ENCODE results near the gene SULF2.

Gene SULF2

DNA sequence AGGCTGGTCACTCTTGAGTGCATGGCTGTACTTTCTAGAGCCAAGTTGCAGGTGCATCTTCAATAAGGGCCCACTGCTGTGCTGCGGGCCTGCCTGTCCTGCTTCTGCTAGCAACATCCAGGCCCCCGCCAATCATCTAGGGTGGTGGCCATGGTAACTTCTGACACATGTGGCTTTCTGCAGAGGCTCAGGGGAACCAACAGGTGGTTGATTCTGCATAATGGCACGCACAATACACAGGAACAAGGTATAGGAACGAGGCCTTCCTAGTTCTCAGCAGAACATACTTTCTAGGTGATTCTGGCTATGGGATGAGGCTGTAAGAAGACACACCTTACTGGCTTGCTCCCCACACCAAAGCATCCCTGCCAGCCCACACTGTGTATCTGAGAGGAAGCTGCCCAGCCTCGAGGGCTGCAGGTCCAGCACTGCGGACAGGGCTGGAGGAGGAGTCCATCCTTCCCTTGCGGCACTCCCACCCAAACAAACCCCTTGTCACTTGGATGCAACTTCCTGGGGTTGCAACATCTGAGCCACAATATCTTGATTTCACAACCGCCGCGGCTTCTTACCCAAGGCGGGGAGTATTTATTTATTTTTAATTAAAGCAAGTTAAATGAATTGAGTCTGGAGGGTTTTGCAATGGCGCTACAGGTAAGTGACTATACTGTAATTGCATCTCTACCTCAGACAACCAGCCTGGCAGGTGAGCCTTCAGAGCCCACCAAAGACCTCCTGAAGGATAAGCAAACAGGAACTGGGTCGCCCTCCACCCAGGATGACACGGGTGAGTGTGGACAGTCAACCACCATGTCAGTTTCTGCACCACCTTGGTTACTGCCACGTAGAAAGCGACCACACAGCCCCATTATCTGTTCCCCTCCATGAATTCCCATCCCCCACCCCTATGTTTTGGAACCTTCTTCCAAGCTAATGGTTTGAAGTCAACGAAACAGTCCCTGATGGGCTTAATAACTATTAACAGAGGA, 49.6 kb downstream of the SULF2 start:
- DNase-seq = no peak

- no peak for DNase-seq
Observed at GRCh38 chr20:47734870-47735269, 50.4 kb downstream of the SULF2 start.

DNA sequence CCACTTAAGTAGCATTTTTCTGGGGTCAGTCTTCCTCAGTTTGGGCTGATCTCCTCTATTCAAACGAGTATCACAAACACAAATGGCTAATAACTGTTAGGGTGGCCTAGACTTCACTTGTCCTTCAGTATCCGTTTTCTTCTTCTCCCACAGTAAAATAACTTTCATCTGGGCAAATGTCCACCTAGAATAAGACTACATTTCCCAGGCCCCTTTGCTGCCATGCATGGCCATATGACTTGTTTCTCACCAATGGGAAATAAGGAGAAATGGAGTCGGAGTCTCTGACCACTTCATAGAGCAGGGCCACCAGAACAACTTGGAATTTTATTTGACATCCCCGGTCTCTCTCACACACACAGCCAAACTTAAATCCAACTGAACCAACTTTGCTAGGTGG, 51.4 kb downstream of the SULF2 start:
- DNase-seq = no peak

GRCh38 chr20:47730744-47731143, 54.5 kb downstream of the SULF2 start:
- no peak for DNase-seq

GRCh38 chr20:47729472-47729871, 55.8 kb downstream of the SULF2 start:
- no peak for DNase-seq

DNA sequence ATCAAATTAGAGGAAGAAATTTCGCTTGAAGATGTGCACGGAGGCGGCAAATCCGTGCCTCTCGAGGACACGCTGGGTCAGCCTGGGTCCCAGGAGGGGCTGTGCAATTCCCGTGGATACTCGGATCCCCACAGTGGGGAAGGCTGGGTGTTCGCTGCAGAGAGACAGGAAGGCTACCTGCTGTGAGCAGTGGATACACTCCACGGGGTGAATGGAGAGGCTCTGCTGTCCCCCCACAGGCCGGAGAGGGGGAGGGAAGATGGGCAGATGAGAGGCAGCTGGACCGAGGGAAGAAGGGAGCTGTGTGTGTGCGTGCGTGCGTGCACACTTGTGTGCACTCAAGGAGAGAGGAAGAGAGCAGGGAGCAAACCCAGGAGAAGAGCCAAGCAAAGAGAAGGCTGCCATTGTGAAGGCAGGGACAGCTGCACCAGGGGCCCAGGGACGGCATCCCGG, 57.3 kb downstream of the SULF2 start:
- no peak for DNase-seq

GRCh38 chr20:47727170-47727880, 58.0 kb downstream of the SULF2 start:
- DNase-seq = no peak

GRCh38 chr20:47726632-47727031, 58.6 kb downstream of the SULF2 start:
- DNase-seq = no peak

DNA sequence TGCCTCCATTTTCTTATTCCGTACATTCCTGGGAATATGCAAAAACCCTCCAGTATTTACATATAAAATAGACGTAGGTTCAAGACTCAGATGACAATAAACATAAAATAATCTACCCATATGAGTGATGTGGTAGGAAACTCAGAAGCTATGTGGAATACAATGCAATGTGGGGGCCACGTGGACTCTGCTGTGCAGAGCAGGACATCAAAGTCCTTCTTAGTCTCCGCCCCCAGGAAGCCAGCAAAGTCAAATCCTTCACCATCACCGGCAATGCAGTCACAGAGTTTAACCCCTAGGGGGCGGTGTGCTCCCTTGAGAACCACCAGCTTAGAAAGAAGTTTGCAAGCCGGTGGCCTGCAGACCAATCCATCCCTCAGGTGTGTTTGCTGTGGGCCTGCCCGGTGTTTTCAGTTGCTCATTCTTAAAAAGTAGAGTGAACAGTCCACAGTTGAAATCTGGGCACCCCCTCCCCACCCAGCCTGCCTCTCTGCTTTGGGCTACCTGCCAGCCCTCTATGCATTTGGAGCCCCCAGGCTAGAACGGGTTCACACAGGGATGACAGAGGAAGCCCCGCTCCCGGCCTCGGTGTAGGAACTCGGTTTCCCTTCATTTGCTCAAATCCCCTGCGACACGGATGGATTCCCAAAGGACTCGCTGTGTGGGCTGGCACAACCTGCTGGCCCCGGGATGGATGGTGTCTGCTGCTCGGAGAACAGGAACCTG, 59.9 kb downstream of the SULF2 start:
- DNase-seq = peak; percentile 77

DNA sequence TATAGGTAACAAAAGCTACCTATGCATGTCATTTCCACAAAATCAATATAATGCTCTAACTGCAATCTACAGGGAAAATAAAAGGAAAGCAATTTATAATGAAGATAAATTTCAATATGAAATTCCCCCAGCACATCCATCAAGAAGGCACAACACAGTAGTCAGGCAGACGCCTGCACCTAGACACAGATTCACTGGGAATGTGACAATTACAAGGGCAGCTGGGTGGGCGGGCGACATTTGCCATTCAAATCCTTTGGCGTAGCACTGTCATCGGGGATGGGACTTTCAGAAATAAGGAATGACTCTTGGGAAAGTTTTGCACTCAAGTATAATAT, 60.4 kb downstream of the SULF2 start:
- DNase-seq = no peak

- no peak for DNase-seq
Observed at GRCh38 chr20:47724396-47724795, 60.9 kb downstream of the SULF2 start.

DNA sequence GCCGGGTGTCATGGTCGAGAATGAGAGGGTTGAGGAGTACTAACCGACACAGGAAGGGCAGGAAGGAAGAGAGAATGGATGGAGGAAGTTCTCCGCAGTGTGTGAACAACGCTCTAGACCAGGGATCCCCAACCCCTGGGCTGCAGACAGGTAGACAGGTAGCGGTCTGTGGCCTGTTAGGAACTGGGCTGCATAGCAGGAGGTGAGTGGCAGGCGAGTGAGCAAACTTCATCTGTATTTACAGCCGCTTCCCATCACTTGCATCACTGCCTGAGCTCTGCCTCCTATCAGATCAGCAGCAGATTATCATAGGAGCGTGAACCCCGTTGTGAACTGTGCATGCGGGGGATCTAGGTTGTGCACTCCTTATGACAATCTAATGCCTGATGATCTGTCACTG, 62.0 kb downstream of the SULF2 start:
- DNase-seq = no peak

GRCh38 chr20:47720636-47721427, 64.4 kb downstream of the SULF2 start:
- no peak for DNase-seq

DNA sequence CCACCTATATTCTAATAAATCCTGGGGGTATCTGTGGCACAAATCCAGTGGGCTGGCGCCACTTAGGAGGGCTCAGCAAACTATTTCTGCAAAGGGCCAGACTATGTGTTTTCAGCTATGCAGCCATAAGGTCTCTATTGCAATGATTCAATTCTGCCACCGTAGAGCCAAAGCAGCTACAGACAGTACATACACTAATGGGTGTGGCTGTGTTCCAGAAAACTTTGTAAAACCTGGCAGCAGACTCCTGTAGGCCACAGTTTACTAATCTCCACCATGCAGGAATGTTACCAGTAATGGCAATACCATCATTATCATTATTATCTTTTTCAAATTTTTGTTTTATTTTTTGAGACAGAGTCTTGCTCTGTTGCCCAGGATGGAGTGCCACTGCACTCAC, 65.7 kb downstream of the SULF2 start:
- no peak for DNase-seq

DNA sequence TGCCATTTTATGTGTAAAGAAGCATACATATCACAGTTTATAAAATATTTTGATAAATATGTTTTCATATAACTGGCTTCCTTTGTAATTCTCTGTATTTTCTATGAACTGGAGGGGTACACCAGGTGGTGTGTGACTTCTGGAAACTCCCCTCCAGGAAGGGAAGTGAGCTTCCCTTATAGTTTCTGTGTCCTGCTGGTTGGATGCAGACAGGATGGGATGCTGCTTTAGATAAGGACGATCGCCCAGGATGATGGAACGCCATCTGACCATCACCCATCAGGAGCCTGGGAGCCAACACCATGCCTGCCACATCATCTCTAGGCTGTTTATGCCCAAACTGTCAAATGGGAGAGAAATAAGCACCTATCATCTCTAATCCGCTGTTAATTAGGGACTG, 66.1 kb downstream of the SULF2 start:
- DNase-seq = no peak

DNA sequence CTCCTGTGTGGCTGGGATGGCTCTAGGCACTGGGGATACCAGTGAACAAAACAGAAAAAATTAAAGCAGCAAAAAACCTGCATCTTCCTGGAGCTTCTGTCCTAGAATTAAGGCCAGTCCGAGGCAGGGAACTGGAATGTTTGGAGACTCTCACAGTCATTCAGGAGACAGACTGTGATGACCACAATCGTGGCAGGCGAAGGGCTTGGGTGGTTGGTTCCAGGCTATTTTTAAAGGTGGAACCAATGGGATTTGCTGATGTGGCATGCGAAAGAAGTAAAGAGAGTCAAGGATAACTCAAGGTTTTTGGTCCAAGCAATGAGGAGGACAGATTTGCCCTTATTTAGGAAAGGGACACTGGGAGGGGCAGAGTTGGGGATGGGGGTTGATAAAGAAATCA, 66.9 kb downstream of the SULF2 start:
- DNase-seq = no peak

DNA sequence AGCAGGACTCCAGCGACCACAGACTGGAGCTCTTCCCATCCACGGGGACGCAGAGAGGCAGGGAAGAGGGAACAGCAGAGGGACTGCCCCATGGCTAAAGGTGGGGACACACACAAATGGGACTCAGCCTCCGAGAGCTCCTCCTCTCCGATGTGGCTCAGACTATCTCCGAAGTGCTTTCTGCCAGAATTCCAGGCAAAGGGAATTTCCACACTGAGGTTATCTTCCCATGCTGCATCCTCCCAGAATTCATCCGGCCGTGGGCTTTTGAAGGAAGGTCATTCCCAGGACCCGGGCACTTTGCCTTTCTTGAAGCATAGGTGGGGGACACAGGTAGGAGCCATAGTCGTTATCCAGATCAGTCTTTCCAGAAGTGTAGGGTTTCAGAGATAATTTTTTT, 67.9 kb downstream of the SULF2 start:
- DNase-seq = no peak

- DNase-seq = peak; percentile 54
Observed at GRCh38 chr20:47713878-47714450, 71.3 kb downstream of the SULF2 start.

DNA sequence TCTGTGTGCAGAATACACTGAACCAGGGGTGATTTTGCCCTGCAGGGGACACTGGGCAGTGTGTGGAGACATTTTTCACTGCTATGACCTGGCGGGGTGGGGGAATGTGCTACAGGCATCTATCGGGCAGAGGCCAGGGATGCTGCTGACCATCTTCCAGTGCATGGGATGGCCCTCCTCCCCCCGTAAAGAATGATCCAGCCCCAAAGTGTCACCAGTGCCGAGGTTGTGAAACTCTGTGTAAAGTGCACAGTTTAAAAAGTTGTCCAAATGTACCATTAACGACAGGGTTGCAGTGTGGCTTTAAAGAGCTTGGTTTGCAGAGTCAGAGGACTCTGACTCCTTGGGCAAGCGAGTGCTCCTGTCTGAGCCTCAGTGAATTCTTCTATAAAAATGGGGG, 72.1 kb downstream of the SULF2 start:
- no peak for DNase-seq

DNA sequence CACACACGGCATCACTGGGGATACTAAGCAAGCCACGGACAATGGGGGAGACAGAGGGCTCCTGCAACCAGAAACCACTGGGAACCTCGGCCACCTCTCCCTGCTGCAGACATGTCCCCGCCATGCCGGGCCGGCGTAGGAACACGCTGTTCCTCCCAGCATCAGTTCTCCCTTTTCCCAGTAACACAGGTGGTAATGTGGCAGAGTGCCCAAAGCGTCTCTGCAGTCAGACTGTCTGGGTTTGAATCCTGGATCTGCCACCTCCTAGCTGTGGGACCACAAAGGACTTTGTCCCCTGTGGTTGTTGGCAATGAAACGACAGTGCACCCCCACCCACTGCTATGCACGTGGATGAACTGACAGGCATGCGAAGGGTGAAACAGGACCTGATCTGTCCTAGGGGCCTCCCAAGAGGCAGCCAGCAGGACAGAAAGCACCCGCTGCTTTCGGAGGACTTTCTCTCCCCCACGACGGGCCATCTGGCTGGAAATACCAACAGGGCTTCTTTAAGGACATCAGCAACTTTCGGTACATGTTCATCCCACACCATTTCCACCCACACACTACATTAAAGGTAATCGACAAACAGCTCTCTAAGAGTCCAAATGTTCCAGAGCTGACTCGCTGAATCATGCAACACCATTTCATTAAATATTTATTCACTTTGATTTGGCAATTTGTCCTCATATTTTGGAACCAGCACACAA, 74.1 kb downstream of the SULF2 start:
- no peak for DNase-seq

GRCh38 chr20:47710665-47711045, 74.6 kb downstream of the SULF2 start:
- no peak for DNase-seq

Data from DMS153 (cell line).